Epithelial cell of esophagus (primary cell): ENCODE measurements around the gene MYO15B.

Experiments
- DNase-seq: peaks from one replicate; pipeline ENCODE4 v3.0.0; 2010; ENCODE audit warnings: low read depth
- H3K4me3 ChIP-seq: 2 replicates; pipeline ENCODE4 v1.5.1; 2011; ENCODE audit warnings: mild to moderate bottlenecking, low read length, control low read depth
- TF ChIP-seq, protein P1 (sequence below): IDR thresholded peaks from 2 replicates; pipeline ENCODE4 v1.5.1; 2011; ENCODE audit warnings: low read depth, mild to moderate bottlenecking, low read length, control low read depth, inconsistent platforms; ENCODE audit not compliant: insufficient read depth; ENCODE audit errors: missing control alignments

Gene MYO15B

DNA sequence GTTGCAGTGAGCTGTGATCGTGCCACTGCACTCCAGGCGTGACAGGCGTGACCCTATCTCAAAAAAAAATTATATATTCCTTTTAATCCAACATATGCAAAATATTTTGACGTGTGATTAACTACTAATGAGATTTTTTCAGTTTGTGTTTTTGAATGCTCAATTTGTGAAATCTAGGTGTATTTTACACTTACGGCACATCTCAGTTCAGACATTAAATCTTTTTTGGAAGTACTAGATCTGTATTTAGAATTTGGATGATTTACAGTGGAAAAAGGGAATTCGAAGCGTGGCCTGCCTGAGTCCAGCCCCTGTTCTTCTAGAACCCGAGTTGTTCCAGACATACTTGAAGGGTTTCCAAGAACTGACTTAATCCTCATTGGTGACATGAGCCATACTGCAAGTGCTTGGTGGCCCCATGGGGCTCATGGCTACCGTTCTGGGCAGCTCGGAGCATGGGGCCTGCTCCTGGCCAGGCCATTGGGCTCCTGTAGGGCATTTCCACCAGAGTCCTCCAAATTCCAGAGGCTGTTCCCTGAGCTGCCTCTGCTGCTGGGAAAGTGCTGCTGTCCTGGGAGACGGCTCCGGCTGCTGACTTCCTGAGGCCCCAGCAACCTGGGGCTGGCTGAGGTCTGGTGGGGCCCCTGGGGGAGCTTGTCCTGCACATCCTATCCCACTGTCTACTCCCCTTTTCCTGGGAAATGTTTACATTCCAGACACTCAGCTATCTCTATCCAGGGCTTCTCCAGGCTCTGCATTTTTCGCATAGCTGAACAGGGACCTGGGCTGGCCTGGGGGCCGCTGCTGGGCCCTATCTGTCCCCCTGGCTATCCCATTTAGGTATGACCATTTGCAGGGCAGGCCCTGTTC is 34.9 kb upstream of the MYO15B start:
- H3K4me3 ChIP-seq = no peak overlapping the region
- DNase-seq = no peak
- TF ChIP-seq, protein P1, sequence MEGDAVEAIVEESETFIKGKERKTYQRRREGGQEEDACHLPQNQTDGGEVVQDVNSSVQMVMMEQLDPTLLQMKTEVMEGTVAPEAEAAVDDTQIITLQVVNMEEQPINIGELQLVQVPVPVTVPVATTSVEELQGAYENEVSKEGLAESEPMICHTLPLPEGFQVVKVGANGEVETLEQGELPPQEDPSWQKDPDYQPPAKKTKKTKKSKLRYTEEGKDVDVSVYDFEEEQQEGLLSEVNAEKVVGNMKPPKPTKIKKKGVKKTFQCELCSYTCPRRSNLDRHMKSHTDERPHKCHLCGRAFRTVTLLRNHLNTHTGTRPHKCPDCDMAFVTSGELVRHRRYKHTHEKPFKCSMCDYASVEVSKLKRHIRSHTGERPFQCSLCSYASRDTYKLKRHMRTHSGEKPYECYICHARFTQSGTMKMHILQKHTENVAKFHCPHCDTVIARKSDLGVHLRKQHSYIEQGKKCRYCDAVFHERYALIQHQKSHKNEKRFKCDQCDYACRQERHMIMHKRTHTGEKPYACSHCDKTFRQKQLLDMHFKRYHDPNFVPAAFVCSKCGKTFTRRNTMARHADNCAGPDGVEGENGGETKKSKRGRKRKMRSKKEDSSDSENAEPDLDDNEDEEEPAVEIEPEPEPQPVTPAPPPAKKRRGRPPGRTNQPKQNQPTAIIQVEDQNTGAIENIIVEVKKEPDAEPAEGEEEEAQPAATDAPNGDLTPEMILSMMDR = no peak

- no peak overlapping the region for H3K4me3 ChIP-seq
- TF ChIP-seq, protein P1 = no peak
- DNase-seq = no peak
Measured at GRCh38 chr17:75553295-75554110, 34.1 kb upstream of the MYO15B start.

- TF ChIP-seq, protein P1 = no peak
- no peak overlapping the region for H3K4me3 ChIP-seq
Measured at GRCh38 chr17:75555679-75556153, 31.9 kb upstream of the MYO15B start.

DNA sequence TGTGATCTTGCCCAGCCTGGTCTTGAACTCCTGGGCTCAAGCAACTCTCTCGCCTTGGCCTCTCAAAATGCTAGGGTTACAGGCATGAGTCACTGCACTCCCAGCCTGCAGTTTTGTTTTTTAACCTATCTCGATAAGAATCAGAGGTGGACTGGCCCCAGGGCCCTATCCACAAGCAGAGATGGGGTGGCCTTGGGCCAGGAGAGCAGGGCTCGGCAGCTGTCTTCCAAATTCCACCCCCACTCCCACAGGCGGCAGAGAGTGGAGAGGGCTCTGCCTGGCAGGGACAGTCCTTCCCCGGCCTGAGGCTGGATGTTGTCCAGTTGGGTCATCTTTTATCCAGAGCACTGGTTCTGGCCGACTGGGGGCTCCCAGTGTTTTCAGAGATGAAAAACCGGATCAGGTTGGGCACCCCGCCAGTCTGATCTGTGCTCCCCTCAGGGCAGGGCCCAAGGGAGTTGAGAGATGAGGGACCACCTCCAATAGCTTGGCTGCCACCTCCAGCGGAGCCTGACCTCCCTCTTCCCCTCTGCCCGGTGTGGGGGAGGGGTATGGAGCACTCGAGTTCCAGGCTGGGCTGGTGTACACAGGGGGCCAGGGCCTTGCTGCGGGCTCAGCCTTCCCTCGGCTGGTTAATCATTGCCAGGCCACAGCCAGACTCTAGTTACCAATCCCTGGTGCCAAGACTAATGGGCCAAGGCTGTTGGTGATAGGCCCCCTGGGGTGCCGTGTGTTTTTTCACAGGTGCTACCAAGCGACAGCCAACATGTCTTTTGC is 30.3 kb upstream of the MYO15B start:
- DNase-seq = no peak

More at GRCh38 chr17:75555679-75556153, 31.9 kb upstream of the MYO15B start:
- DNase-seq = no peak

DNA sequence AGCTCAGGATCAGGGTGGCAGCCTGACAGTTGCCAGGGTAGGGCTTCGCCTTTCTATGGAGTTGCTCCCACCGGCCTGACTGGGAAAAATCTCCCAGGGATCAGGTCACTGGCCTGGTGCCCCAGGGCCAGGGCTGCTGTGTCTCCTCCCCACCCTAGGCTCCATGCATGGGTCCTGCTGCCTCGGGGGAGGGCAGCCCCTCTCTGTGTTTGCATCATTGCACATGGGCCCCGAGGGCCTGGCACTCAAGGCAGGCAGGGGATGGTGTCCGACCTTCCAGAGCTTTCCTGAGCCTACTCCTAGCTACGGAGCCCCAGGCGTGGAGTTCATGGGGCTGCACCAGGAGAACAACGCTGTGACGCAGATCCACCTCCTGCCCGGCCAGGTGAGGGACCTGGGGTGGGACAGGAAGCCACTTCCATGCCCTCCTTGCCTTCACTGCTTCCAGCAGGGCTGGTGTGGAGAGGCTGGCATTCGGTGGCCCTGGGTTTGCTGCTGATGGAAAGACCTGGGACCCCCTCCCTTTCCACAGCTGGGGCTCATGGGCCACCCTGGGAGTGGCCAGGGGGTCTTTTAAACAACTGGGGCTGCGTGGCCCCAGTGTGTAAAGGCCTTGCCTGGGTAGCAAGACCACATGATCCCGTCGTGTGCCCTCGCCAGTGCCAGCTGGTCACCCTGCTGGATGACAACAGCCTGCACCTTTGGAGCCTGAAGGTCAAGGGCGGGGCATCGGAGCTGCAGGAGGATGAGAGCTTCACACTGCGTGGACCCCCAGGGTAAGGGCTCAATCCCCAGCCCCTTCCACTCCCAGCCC is 29.5 kb upstream of the MYO15B start:
- H3K4me3 ChIP-seq = no peak overlapping the region
- TF ChIP-seq, protein P1 = no peak
- DNase-seq = no peak

More for the DNA sequence above, 30.3 kb upstream of the MYO15B start:
- TF ChIP-seq, protein P1 = no peak
- no peak overlapping the region for H3K4me3 ChIP-seq
